Measurements from ENCODE around the gene RAMP2. TPM values are rescaled to one million over a fixed set of nuclear protein-coding genes. Genes with fewer than 3 reads are reported as not detected.

The RAMP2 gene
- total RNA-seq, 1 experiment from 2014 or later, result 11.7 TPM

- no peak overlapping the region for H3K27ac ChIP-seq (ENCODE audit: insufficient read length, low read depth, low read length)
- Mint-ChIP-seq H3K27ac (peak overlapping the region in 2 of 3 experiments; percentile 52 to 83; a peak in 3 of 7 replicates), H3K4me1 (peaks cover 6 to 7% of the 10 kb centered on the region in 2 experiments), H3K4me3 (peak overlapping the region; percentile 92), H3K36me3 (ENCODE audit: insufficient read depth in 1 of 3, low read depth in 3 of 3) (peaks cover 5 to 24% (median 20%) of the 10 kb centered on the region in 3 experiments; a peak in 6 of 7 replicates), H3K27me3 (ENCODE audit: low read depth) (peaks cover 30% of the 10 kb centered on the region), H3K9me3 (peaks cover 5 to 8% of the 10 kb centered on the region in 2 experiments)
- no peaks in the 10 kb centered on the region for H4K20me1 ChIP-seq (ENCODE audit: control insufficient read depth, insufficient read depth, insufficient read length)
- H2BK5ac ChIP-seq (ENCODE audit: insufficient read length, low read length), result no peak overlapping the region
- no peaks in the 10 kb centered on the region for H3K79me1 ChIP-seq (ENCODE audit: insufficient read depth, low read depth, low read length, poor library complexity, severe bottlenecking)
- peak overlapping the region; percentile 70 for H3K4me2 ChIP-seq (ENCODE audit: insufficient read depth, insufficient read length, low read length)
- H2BK15ac ChIP-seq (ENCODE audit: low read depth, low read length), result no peak overlapping the region
- H4K91ac ChIP-seq (ENCODE audit: insufficient read length, low read depth, low read length), result no peak overlapping the region
- H4K5ac ChIP-seq (ENCODE audit: insufficient read length, low read depth, low read length), result no peak overlapping the region
- H3K79me2 ChIP-seq (ENCODE audit: insufficient read depth, low read length), result no peaks in the 10 kb centered on the region
- H2AK5ac ChIP-seq (ENCODE audit: insufficient read length, low read length), result no peak overlapping the region
- H2BK120ac ChIP-seq (ENCODE audit: low read depth, low read length, poor library complexity, severe bottlenecking), result no peak overlapping the region
- no peak for DNase-seq
- H3K56ac ChIP-seq (ENCODE audit: insufficient read length, low read depth, low read length), result no peak overlapping the region
- TF ChIP-seq CTCF (conservative IDR thresholded peaks at IDR 0.05), result no peak
- H3K4ac ChIP-seq (ENCODE audit: low read depth, low read length), result no peak overlapping the region
- no peak overlapping the region for H2BK12ac ChIP-seq (ENCODE audit: insufficient read length, low read depth, low read length)
- no peak overlapping the region for H3T11ph ChIP-seq (ENCODE audit: low read length)
- H3K4me1 ChIP-seq (ENCODE audit: insufficient read depth, low read length), result no peaks in the 10 kb centered on the region; the same call in 1 of the 2 replicates
- no CpG with 5 or more reads among the region's 10 CpGs for WGBS (ENCODE audit: extremely low coverage, insufficient read length, low lambda C conversion rate)
- no peak overlapping the region for H4K8ac ChIP-seq (replicated peaks; ENCODE audit: insufficient read length, low read depth, low read length)
- no peaks in the 10 kb centered on the region for H3K27me3 ChIP-seq (ENCODE audit: insufficient read depth, low read length)
- H2BK20ac ChIP-seq (ENCODE audit: low read depth, low read length, poor library complexity, severe bottlenecking), result no peak overlapping the region
- H3K14ac ChIP-seq (ENCODE audit: insufficient read depth, low read length), result no peak overlapping the region
- no peaks in the 10 kb centered on the region for H3K9me3 ChIP-seq (ENCODE audit: control insufficient read depth, low read depth, low read length)
- no peak overlapping the region for H3K23ac ChIP-seq (ENCODE audit: insufficient read length, low read depth, low read length)
- H3K9ac ChIP-seq (ENCODE audit: extremely low read depth, insufficient read length, low read length), result peak overlapping the region; percentile 86
- no peak overlapping the region for H2AFZ ChIP-seq (ENCODE audit: low read length)
- H3K18ac ChIP-seq (ENCODE audit: insufficient read length, low read depth, low read length), result no peak overlapping the region
- no peaks in the 10 kb centered on the region for H3K23me2 ChIP-seq (ENCODE audit: insufficient read length, low read depth, low read length, poor library complexity, severe bottlenecking)
Measured at GRCh38 chr17:42798011-42798382, 37.0 kb downstream of the RAMP2 start.

All from H9 (cell line).